HUES48 (cell line): Measurements from ENCODE around the gene YEATS2.

ENCODE experiments used
- H3K27ac ChIP-seq: one replicate; pipeline ENCODE4 v1.7.0; 2013; ENCODE audit warnings: low read depth, low read length, inconsistent platforms
- H3K27me3 ChIP-seq: 2 replicates; pipeline ENCODE4 v1.6.1; 2013; ENCODE audit warnings: mild to moderate bottlenecking, low read length; ENCODE audit not compliant: control insufficient read depth, insufficient read depth
- H3K36me3 ChIP-seq: 2 replicates; pipeline ENCODE4 v1.6.1; 2013; ENCODE audit warnings: low read length; ENCODE audit not compliant: control insufficient read depth, insufficient read depth
- H3K4me1 ChIP-seq: 2 replicates; pipeline ENCODE4 v1.6.1; 2013; ENCODE audit warnings: mild to moderate bottlenecking, low read length; ENCODE audit not compliant: control insufficient read depth, insufficient read depth
- H3K4me3 ChIP-seq: 2 replicates; pipeline ENCODE4 v1.5.1; 2013; ENCODE audit warnings: mild to moderate bottlenecking, low read depth, low read length
- H3K9ac ChIP-seq: 2 replicates; pipeline ENCODE4 v1.6.1; 2013; ENCODE audit warnings: mild to moderate bottlenecking, low read depth, low read length, moderate library complexity
- H3K9me3 ChIP-seq: 2 replicates; pipeline ENCODE4 v1.6.1; 2013; ENCODE audit warnings: low read length; ENCODE audit not compliant: control insufficient read depth, insufficient read depth

The YEATS2 gene

GRCh38 chr3:183823963-183824362 is 126.4 kb downstream of the YEATS2 start:
- H3K4me3 ChIP-seq: peak overlapping the region; percentile 74
- no peak overlapping the region for H3K27ac ChIP-seq
- H3K9ac ChIP-seq: no peak overlapping the region
- H3K27me3 ChIP-seq: peaks cover 10% of the 10 kb centered on the region; the same call in 1 of the 2 replicates
- H3K9me3 ChIP-seq: no peaks in the 10 kb centered on the region
- peaks cover 5% of the 10 kb centered on the region; the same call in 1 of the 2 replicates for H3K4me1 ChIP-seq
- peaks cover 9% of the 10 kb centered on the region for H3K36me3 ChIP-seq

- H3K4me3 ChIP-seq: peak overlapping the region; percentile 74
- no peaks in the 10 kb centered on the region for H3K9me3 ChIP-seq
- peak overlapping the region; percentile 20 for H3K27ac ChIP-seq
- H3K27me3 ChIP-seq: peaks cover 10% of the 10 kb centered on the region; the same call in 1 of the 2 replicates
- H3K36me3 ChIP-seq: peaks cover 18% of the 10 kb centered on the region
- H3K4me1 ChIP-seq: peaks cover 5% of the 10 kb centered on the region; the same call in 1 of the 2 replicates
- peak overlapping the region; percentile 41 for H3K9ac ChIP-seq
These were observed 127.3 kb downstream of the YEATS2 start for GRCh38 chr3:183824761-183825455.

GRCh38 chr3:183825456-183826161 is 128.0 kb downstream of the YEATS2 start, which contains the start of gene MAP6D1:
MAP6D1 (minus strand) TSS chr3:183825577; CDS start chr3:183825547, 30 bp downstream.
- H3K9me3 ChIP-seq: no peaks in the 10 kb centered on the region
- H3K36me3 ChIP-seq: peaks cover 25% of the 10 kb centered on the region
- H3K27me3 ChIP-seq: peaks cover 10% of the 10 kb centered on the region; the same call in 1 of the 2 replicates
- peak within 1 kb of the TSS; percentile 79 for H3K27ac ChIP-seq
- H3K4me3 ChIP-seq: peak within 1 kb of the TSS; percentile 74
- H3K4me1 ChIP-seq: peaks cover 5% of the 10 kb centered on the region; the same call in 1 of the 2 replicates
- peak within 1 kb of the TSS; percentile 41 for H3K9ac ChIP-seq

GRCh38 chr3:183826448-183827250 is 129.1 kb downstream of the YEATS2 start:
- Histone ChIP-seq H3K4me3 (no peak overlapping the region), H3K27me3 (peaks cover 10% of the 10 kb centered on the region; the same call in 1 of the 2 replicates), H3K9ac (no peak overlapping the region), H3K36me3 (peaks cover 33% of the 10 kb centered on the region), H3K4me1 (peaks cover 5% of the 10 kb centered on the region; the same call in 1 of the 2 replicates), H3K9me3 (no peaks in the 10 kb centered on the region), H3K27ac (peak overlapping the region; percentile 79)

- Histone ChIP-seq H3K36me3 (peaks cover 43% of the 10 kb centered on the region), H3K4me3 (no peak overlapping the region), H3K9ac (no peak overlapping the region)
These were observed 130.4 kb downstream of the YEATS2 start for GRCh38 chr3:183827809-183828537.

GRCh38 chr3:183828538-183828870 is 130.9 kb downstream of the YEATS2 start:
- no peak overlapping the region for H3K27ac ChIP-seq
- H3K4me3 ChIP-seq: no peak overlapping the region
- no peaks in the 10 kb centered on the region for H3K9me3 ChIP-seq
- peaks cover 48% of the 10 kb centered on the region for H3K36me3 ChIP-seq
- no peak overlapping the region for H3K9ac ChIP-seq
- H3K27me3 ChIP-seq: peaks cover 10% of the 10 kb centered on the region; the same call in 1 of the 2 replicates
- peaks cover 5% of the 10 kb centered on the region; the same call in 1 of the 2 replicates for H3K4me1 ChIP-seq

More at GRCh38 chr3:183827809-183828537, 130.4 kb downstream of the YEATS2 start:
- H3K4me1 ChIP-seq: peaks cover 5% of the 10 kb centered on the region; the same call in 1 of the 2 replicates
- H3K9me3 ChIP-seq: no peaks in the 10 kb centered on the region
- peaks cover 10% of the 10 kb centered on the region; the same call in 1 of the 2 replicates for H3K27me3 ChIP-seq
- no peak overlapping the region for H3K27ac ChIP-seq

- H3K27me3 ChIP-seq: no peaks in the 10 kb centered on the region
- H3K27ac ChIP-seq: no peak overlapping the region
- no peaks in the 10 kb centered on the region for H3K9me3 ChIP-seq
- H3K36me3 ChIP-seq: peaks cover 57% of the 10 kb centered on the region
- H3K4me1 ChIP-seq: peaks cover 1% of the 10 kb centered on the region; the same call in 1 of the 2 replicates
- no peak overlapping the region for H3K4me3 ChIP-seq
- no peak overlapping the region for H3K9ac ChIP-seq
These were observed 131.9 kb downstream of the YEATS2 start for GRCh38 chr3:183829466-183829865.

GRCh38 chr3:183830187-183830586 is 132.6 kb downstream of the YEATS2 start:
- no peak overlapping the region for H3K27ac ChIP-seq
- no peaks in the 10 kb centered on the region for H3K9me3 ChIP-seq
- H3K36me3 ChIP-seq: peaks cover 63% of the 10 kb centered on the region
- no peaks in the 10 kb centered on the region for H3K4me1 ChIP-seq
- H3K27me3 ChIP-seq: no peaks in the 10 kb centered on the region
- no peak overlapping the region for H3K4me3 ChIP-seq
- no peak overlapping the region for H3K9ac ChIP-seq

GRCh38 chr3:183833516-183833915 is 135.9 kb downstream of the YEATS2 start:
- Histone ChIP-seq H3K36me3 (peaks cover 80% of the 10 kb centered on the region), H3K4me1 (no peaks in the 10 kb centered on the region), H3K9me3 (no peaks in the 10 kb centered on the region), H3K27ac (no peak overlapping the region), H3K27me3 (no peaks in the 10 kb centered on the region), H3K4me3 (no peak overlapping the region), H3K9ac (no peak overlapping the region)

GRCh38 chr3:183837390-183837789 is 139.8 kb downstream of the YEATS2 start:
- H3K36me3 ChIP-seq: peaks cover 85% of the 10 kb centered on the region

More at GRCh38 chr3:183837390-183837789, 139.8 kb downstream of the YEATS2 start:
- Histone ChIP-seq H3K27me3 (no peaks in the 10 kb centered on the region), H3K4me3 (no peak overlapping the region), H3K27ac (no peak overlapping the region), H3K9me3 (no peaks in the 10 kb centered on the region), H3K4me1 (no peaks in the 10 kb centered on the region), H3K9ac (no peak overlapping the region)
